HUES64 (cell line): Measurements from ENCODE around the gene SCNM1.

Source experiments
- H3K27ac ChIP-seq: 2 replicates; pipeline ENCODE4 v1.7.0; 2013; ENCODE audit warnings: low read depth, low read length, inconsistent platforms
- H3K27me3 ChIP-seq: 2 replicates; pipeline ENCODE4 v1.6.1; 2013; ENCODE audit warnings: mild to moderate bottlenecking, low read length; ENCODE audit not compliant: insufficient read depth
- H3K36me3 ChIP-seq: 2 replicates; pipeline ENCODE4 v1.6.1; 2013; ENCODE audit warnings: mild to moderate bottlenecking, low read length; ENCODE audit not compliant: insufficient read depth
- H3K4me1 ChIP-seq: 2 replicates; pipeline ENCODE4 v1.6.1; 2013; ENCODE audit warnings: mild to moderate bottlenecking, low read length, moderate library complexity; ENCODE audit not compliant: insufficient read depth
- H3K4me3 ChIP-seq: 2 replicates; pipeline ENCODE4 v1.5.1; 2013; ENCODE audit warnings: mild to moderate bottlenecking, low read length, moderate library complexity
- H3K9ac ChIP-seq: 2 replicates; pipeline ENCODE4 v1.6.1; 2013; ENCODE audit warnings: mild to moderate bottlenecking, low read depth, low read length
- H3K9me3 ChIP-seq: 2 replicates; pipeline ENCODE4 v1.6.1; 2013; ENCODE audit warnings: low read depth, low read length; ENCODE audit not compliant: insufficient read depth
- WGBS: fragments of 150-250, 120-280 bp; methylation state at CpG from one replicate; pipeline ENCODE4 v1.1.7; 2013; ENCODE audit warnings: missing lambda C conversion rate; 5-methylcytosine and 5-hydroxymethylcytosine counted together

SCNM1 gene

GRCh38 chr1:151147665-151148064 is 18.3 kb upstream of the SCNM1 start:
- WGBS, result 100% methylated on average over 1 of the region's 2 CpGs
- Histone ChIP-seq H3K9me3 (no peaks in the 10 kb centered on the region), H3K27ac (no peak overlapping the region), H3K4me3 (no peak overlapping the region), H3K9ac (no peak overlapping the region), H3K4me1 (peaks cover 28% of the 10 kb centered on the region), H3K36me3 (no peaks in the 10 kb centered on the region), H3K27me3 (peaks cover 30% of the 10 kb centered on the region)

GRCh38 chr1:151156515-151156819 is 9.5 kb upstream of the SCNM1 start, which contains the start of gene TNFAIP8L2:
Gene TNFAIP8L2, plus strand, starts transcription at chr1:151156649. Its CDS starts 2,049 bp downstream, at chr1:151158698.
- no peaks in the 10 kb centered on the region for H3K9me3 ChIP-seq
- H3K27me3 ChIP-seq, result no peaks in the 10 kb centered on the region
- peaks cover 3% of the 10 kb centered on the region; the same call in 1 of the 2 replicates for H3K4me1 ChIP-seq
- WGBS, result 60% methylated on average over 4 of the region's 4 CpGs
- no peak within 1 kb of the TSS for H3K9ac ChIP-seq
- no peak within 1 kb of the TSS for H3K27ac ChIP-seq
- no peak within 1 kb of the TSS for H3K4me3 ChIP-seq
- H3K36me3 ChIP-seq, result peaks cover 23% of the 10 kb centered on the region

- H3K9me3 ChIP-seq, result no peaks in the 10 kb centered on the region
- H3K36me3 ChIP-seq, result peaks cover 28% of the 10 kb centered on the region
- no peak overlapping the region for H3K27ac ChIP-seq
- no peaks in the 10 kb centered on the region for H3K27me3 ChIP-seq
- H3K4me1 ChIP-seq, result peaks cover 3% of the 10 kb centered on the region; the same call in 1 of the 2 replicates
- H3K9ac ChIP-seq, result no peak overlapping the region
- no peak overlapping the region for H3K4me3 ChIP-seq
- WGBS, result 92% methylated on average over 6 of the region's 6 CpGs
These were observed 8.8 kb upstream of the SCNM1 start for GRCh38 chr1:151157067-151157531.

GRCh38 chr1:151158326-151158725 is 7.6 kb upstream of the SCNM1 start:
- peaks cover 28% of the 10 kb centered on the region for H3K36me3 ChIP-seq
- H3K4me1 ChIP-seq, result peaks cover 3% of the 10 kb centered on the region; the same call in 1 of the 2 replicates
- H3K27ac ChIP-seq, result no peak overlapping the region
- no peaks in the 10 kb centered on the region for H3K27me3 ChIP-seq
- H3K4me3 ChIP-seq, result no peak overlapping the region
- 93% methylated on average over 5 of the region's 5 CpGs for WGBS
- H3K9ac ChIP-seq, result no peak overlapping the region
- H3K9me3 ChIP-seq, result no peaks in the 10 kb centered on the region

- WGBS, result 92% methylated on average over 22 of the region's 22 CpGs
- H3K9ac ChIP-seq, result no peak overlapping the region
- no peaks in the 10 kb centered on the region for H3K27me3 ChIP-seq
- peaks cover 28% of the 10 kb centered on the region for H3K36me3 ChIP-seq
- peaks cover 3% of the 10 kb centered on the region; the same call in 1 of the 2 replicates for H3K4me1 ChIP-seq
- H3K27ac ChIP-seq, result no peak overlapping the region
- H3K9me3 ChIP-seq, result no peaks in the 10 kb centered on the region
- H3K4me3 ChIP-seq, result no peak overlapping the region
These were observed 7.1 kb upstream of the SCNM1 start for GRCh38 chr1:151158751-151159251.

- Histone ChIP-seq H3K9me3 (no peaks in the 10 kb centered on the region), H3K4me1 (peaks cover 3% of the 10 kb centered on the region; the same call in 1 of the 2 replicates), H3K36me3 (peaks cover 28% of the 10 kb centered on the region), H3K27me3 (no peaks in the 10 kb centered on the region), H3K4me3 (no peak overlapping the region), H3K9ac (no peak overlapping the region), H3K27ac (no peak overlapping the region)
These were observed 6.6 kb upstream of the SCNM1 start for GRCh38 chr1:151159373-151159772.

- Histone ChIP-seq H3K27ac (peak overlapping the region; percentile 55; the same call in 1 of the 2 replicates), H3K4me3 (peak overlapping the region; percentile 87), H3K9ac (0 out of 2 replicates have a peak overlapping the region, but pooled peaks have one; percentile 8), H3K27me3 (no peaks in the 10 kb centered on the region), H3K9me3 (no peaks in the 10 kb centered on the region), H3K4me1 (peaks cover 3% of the 10 kb centered on the region; the same call in 1 of the 2 replicates), H3K36me3 (peaks cover 41% of the 10 kb centered on the region)
- 34% methylated on average over 11 of the region's 11 CpGs for WGBS
These were observed 1.1 kb upstream of the SCNM1 start for GRCh38 chr1:151164732-151165280.

GRCh38 chr1:151165281-151165737 is 635 bp upstream of the SCNM1 start:
- peak overlapping the region; percentile 87 for H3K4me3 ChIP-seq
- H3K4me1 ChIP-seq, result peaks cover 3% of the 10 kb centered on the region; the same call in 1 of the 2 replicates
- H3K27ac ChIP-seq, result peak overlapping the region; percentile 55
- WGBS, result 1% methylated on average over 15 of the region's 15 CpGs
- peak overlapping the region; percentile 40; the same call in 1 of the 2 replicates for H3K9ac ChIP-seq
- peaks cover 40% of the 10 kb centered on the region for H3K36me3 ChIP-seq
- no peaks in the 10 kb centered on the region for H3K9me3 ChIP-seq
- no peaks in the 10 kb centered on the region for H3K27me3 ChIP-seq

GRCh38 chr1:151166505-151166956 is 587 bp downstream of the SCNM1 start:
- peaks cover 31% of the 10 kb centered on the region for H3K36me3 ChIP-seq
- 7% methylated on average over 15 of the region's 15 CpGs for WGBS

GRCh38 chr1:151167116-151167515 is 1.2 kb downstream of the SCNM1 start:
- Histone ChIP-seq H3K27me3 (no peaks in the 10 kb centered on the region), H3K9ac (peak overlapping the region; percentile 85), H3K27ac (no peak overlapping the region), H3K36me3 (peaks cover 26% of the 10 kb centered on the region), H3K4me3 (peak overlapping the region; percentile 87), H3K9me3 (no peaks in the 10 kb centered on the region), H3K4me1 (peaks cover 3% of the 10 kb centered on the region; the same call in 1 of the 2 replicates)
- WGBS, result 96% methylated on average over 6 of the region's 6 CpGs

More at GRCh38 chr1:151166505-151166956, 587 bp downstream of the SCNM1 start:
- Histone ChIP-seq H3K27me3 (no peaks in the 10 kb centered on the region), H3K4me1 (peaks cover 3% of the 10 kb centered on the region; the same call in 1 of the 2 replicates), H3K4me3 (peak overlapping the region; percentile 87), H3K9ac (peak overlapping the region; percentile 85), H3K27ac (peak overlapping the region; percentile 62; the same call in 1 of the 2 replicates), H3K9me3 (no peaks in the 10 kb centered on the region)

- no peak overlapping the region for H3K9ac ChIP-seq
- H3K4me3 ChIP-seq, result no peak overlapping the region
- H3K36me3 ChIP-seq, result peaks cover 46% of the 10 kb centered on the region
- no peak overlapping the region for H3K27ac ChIP-seq
- no peaks in the 10 kb centered on the region for H3K27me3 ChIP-seq
- H3K9me3 ChIP-seq, result no peaks in the 10 kb centered on the region
- 79% methylated on average over 5 of the region's 5 CpGs for WGBS
- H3K4me1 ChIP-seq, result no peaks in the 10 kb centered on the region; the same call in 1 of the 2 replicates
These were observed 5.2 kb downstream of the SCNM1 start for GRCh38 chr1:151171190-151171589.
